Left hindlimb (tissue), 1 donor: Measurements from ENCODE around the gene PTPN4.
"Not testable (repeated sequence)": the region's sequence is repeated elsewhere in the genome, so short reads cannot be mapped to it uniquely, and the experiment has no call there.

Source experiments
- DNase-seq: peaks from one replicate; pipeline ENCODE4 v3.0.0-alpha.2; 2018

The PTPN4 gene

GRCh38 chr2:119769645-119770044 lies 9.9 kb downstream of the PTPN4 start:
- no peak for DNase-seq

DNA sequence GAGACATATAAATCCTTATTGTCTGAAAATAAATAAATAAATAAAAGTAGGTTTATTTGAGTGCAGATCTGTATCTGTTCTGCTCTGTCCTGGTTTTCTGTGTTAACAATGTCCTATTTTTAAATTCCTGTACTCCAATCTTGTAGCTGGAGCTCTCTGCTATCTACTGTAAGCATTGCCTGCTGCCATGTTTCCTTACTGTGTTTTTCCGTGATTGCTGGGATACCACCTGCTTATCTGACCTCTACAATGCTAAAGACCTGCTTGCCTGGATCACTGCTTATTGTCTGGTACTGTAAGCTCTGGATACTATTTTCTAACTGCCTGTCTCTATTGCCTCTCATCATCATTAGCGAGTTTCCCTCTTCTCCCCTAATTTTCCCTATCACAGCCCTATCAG lies 11.6 kb downstream of the PTPN4 start:
- no peak for DNase-seq

DNA sequence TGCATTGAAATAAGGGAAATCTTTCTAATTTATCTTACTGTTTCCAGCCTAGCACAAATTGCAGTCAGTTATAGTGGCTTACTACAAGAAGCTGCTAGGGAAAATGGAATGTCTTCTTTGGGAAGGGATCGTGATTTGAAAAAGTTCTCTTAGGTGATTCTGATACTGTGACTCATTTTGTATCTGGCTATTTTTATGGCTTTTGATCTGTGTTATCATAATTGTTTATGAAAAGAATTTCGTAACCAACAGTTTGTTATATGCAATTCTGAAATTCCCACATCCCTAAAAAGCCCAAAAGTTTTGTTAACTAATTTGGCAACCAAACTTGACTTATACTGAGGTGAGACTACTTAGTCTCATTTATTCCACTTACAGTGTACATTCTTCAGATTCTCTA lies 12.4 kb downstream of the PTPN4 start:
- DNase-seq = no peak

GRCh38 chr2:119772767-119773166 lies 13.0 kb downstream of the PTPN4 start:
- DNase-seq = no peak

DNA sequence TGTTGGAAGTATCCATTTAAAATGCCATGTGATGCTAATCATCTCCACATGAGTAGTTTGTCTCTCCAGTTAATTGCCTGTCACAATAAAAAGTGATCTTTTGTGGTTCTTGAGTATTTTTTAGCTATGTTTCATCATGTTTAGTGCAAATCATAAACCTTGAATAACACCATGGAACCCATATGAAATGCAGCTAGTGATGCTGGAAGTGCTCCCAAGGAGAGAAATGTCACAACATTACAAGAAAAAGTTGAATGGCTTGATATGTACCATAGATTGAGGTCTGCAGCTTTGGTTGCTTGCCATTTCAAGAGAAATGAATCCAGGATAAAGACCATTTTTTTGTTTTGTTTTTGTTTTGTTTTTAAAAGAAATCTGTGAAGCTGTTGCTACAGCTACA lies 14.3 kb downstream of the PTPN4 start:
- DNase-seq = no peak

- no peak for DNase-seq
Observed at GRCh38 chr2:119775102-119775501, 15.4 kb downstream of the PTPN4 start.

DNA sequence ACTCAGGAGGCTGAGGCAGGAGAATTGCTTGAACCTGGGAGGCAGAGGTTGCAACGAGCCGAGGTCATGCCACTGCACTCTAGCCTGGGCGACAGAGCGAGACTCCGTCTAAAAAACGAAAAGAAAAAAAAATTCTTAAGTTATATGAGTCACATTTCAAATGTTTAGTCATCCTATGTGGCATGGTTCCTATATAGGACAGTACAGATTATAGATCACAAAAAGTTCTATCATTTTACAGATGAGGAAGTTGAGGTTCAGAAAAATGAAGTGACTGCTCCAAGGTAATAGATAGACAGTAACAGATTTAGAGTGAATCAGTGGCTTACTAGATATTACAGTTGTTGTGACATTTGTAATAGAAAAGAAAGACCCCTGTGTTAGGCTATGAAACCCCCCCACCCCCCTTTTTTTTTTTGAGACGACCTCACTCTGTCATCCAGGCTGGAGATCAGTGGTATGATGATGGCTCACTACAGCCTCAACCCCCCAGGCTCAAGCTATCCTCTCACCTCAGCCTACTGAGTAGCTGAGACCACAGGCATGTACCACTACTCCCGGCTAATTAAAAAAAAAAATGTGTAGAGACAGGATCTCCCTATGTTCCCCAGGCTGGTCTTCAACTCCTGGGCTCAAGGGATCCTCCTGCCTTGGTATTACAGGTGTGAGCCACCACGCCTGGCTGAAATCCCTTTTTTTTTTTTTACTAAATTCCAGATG lies 22.7 kb downstream of the PTPN4 start:
- DNase-seq = no peak

GRCh38 chr2:119784876-119785275 lies 25.2 kb downstream of the PTPN4 start:
- no peak for DNase-seq

DNA sequence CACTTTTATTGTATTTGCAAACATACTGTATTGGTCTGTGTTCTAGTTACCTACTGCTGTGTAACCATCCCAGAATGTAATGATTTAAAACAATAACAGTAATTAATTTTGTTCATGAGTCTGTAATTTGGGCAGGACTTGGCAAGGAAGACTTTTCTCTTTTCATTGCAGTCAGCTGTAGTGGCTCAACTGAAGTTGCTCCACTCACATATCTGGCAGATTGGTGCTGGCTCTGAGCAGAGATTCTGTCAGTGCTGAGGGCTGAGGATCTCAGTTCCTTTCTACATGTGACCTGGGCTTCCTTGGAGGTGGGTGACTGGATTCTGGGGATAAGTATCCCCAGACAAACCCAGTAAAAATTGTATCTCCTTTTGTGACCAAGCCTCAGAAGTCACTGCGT lies 26.6 kb downstream of the PTPN4 start:
- DNase-seq = no peak

DNA sequence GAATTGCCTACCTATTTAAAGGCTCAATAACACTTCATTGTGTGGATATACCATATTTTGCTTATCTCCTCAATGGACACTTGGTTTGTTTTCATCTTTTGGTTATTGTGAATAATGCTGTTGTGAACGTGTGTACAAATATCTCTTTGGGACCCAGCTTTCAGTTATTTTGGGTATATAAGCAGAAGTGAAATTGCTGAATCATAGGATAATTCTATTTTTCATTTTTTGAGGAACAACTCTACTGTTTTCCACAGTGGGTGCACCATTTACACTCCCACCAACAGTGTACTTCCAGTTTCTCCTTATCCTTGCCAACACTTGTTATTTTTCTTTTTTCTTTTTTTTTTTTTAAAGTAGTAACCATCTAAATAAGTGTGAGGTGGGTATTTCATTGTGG lies 29.0 kb downstream of the PTPN4 start:
- DNase-seq = no peak

DNA sequence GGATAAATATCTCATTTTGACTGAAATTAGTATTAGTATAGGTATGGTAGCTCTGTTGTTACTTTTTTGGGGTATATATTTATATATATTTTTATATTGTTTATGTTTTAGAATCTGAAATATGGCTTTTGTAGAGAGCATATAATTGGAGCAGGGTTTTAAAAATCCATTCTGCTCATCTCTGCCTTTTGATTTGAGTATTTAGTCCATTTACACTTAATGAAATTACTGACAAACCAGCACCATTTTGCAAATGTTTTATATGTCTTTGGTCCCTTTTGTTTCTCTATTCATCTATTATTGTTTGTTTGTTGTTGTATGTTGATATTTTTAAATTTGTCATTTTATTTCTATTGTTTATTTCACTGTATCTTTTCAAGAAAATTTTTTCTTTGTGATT lies 30.7 kb downstream of the PTPN4 start:
- no peak for DNase-seq

- DNase-seq = no peak
Observed at GRCh38 chr2:119792907-119793312, 33.2 kb downstream of the PTPN4 start.

GRCh38 chr2:119794237-119794636 lies 34.5 kb downstream of the PTPN4 start:
- peak; percentile 38 for DNase-seq

GRCh38 chr2:119795309-119796303 lies 35.9 kb downstream of the PTPN4 start:
- DNase-seq = no peak

GRCh38 chr2:119800376-119800902 lies 40.7 kb downstream of the PTPN4 start:
- no peak for DNase-seq

- no peak for DNase-seq
Observed at GRCh38 chr2:119801040-119801439, 41.3 kb downstream of the PTPN4 start.

GRCh38 chr2:119801989-119802388 lies 42.3 kb downstream of the PTPN4 start:
- DNase-seq = not testable (repeated sequence)

DNA sequence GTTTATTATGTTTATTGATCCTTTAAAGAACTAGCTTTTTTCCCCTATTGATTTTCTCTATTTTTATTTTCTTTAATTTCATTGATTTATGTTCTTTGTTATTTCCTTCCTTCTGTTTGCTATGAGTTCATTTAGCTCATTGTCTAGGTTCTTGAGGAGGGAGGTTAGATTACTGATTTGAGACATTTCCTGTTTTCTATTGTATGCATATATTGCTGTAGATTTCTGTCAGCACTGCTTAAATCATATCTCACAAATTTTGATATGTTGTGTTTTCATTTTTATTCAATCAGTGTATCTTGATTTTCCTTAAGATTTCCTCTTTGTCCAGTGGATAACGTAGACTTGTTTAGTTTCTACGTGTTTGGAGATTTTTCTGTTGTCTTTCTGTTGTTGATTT lies 43.4 kb downstream of the PTPN4 start:
- DNase-seq = no peak

GRCh38 chr2:119804409-119804808 lies 44.7 kb downstream of the PTPN4 start:
- not testable (repeated sequence) for DNase-seq

DNA sequence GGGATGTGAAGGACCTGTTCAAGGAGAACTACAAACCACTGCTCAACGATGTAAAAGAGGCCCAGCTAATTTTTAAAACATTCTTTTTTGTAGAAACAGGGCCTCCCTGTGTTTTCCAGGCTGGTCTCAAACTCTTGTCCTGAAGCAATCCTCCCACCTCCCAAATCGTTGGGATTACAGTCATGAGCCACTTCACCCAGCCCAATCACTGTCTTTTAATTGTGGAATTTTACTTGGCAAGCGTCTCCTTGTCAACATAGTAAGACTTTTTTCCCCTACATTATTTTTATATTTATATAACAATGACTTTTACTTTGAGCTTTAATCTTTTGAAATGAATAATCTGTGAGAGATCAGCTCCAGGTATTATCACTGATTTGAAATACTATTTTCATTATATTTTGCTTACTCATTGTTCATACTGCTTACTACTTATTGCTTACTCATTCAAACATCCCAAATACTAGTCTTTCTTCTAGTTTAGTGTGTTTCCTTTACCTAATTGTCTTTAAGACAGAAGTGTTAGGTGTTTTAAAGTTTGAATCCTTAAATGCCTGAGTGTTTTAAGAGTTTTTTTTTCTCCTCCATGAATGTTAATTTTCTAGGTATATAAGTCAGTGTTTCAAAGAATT lies 48.9 kb downstream of the PTPN4 start:
- DNase-seq = no peak

DNA sequence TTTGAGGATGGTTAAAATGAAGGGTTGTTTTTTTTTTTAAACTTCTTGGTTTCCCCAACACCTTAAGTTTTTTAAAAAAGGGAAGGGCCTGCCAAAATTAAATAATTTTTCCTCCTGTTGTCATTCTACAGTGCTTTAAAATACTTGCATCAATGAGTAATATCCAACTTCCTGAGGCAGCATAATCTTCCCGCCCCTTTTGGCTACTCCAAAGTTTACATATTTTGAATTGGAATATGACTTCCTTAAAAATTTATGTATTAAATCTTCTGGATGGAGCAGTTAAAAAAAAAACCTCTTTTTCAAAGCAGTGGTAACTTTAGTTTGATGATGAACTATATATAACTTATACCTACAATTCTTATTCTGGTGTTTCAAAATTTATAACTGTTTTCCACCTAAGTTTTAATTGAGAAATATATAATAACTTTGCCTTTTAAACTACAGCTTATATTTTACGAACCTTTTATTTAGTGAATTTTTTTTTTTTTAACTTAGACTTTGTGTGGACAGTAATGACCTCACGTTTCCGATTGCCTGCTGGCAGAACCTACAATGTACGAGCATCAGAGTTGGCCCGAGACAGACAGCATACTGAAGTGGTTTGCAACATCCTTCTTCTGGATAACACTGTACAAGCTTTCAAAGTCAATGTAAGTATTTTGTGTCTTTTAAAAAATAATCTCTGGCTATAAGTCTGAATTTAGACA lies 49.8 kb downstream of the PTPN4 start:
- DNase-seq = peak; percentile 59

DNA sequence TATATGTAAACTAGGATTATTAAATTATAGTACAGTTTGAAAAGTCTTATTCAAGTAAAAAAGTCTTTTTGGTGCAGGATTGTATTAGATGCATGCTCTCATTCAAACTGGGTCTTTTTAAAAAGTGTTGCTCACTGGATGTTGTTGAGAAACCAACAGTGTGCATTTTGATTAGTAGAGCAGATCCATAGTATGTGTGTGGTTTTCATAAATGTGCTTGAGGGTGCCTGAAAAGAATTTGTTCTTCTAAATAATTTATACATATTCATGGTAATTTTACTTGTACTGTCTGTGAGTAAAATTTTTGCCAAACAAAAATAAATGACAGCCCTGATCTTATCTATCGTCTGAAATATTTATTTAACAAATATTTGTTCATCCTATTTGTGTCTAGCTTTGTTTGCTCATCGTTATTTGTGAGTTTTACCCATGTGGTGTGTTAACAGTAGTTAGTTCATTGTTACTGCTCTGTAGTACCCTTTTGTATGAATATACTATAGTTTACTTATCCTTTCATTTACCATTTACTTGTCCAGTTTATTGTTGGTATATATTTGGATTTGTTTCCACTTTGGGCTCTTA lies 50.4 kb downstream of the PTPN4 start:
- DNase-seq = no peak
